GM23338 (cell line): Measurements from ENCODE around the gene IFI35. TPM values are rescaled to one million over a fixed set of nuclear protein-coding genes. Genes with fewer than 3 reads are reported as not detected.

Experiments
- ATAC-seq: fragments of 200-7000 bp; cut with Tn5 transposase; 3 replicates; pipeline ENCODE4 v1.9.1; 2020
- DNase-seq: peaks from one replicate; pipeline ENCODE4 v3.0.0-alpha.2; 2015; ENCODE audit warnings: low spot score
- H2AFZ ChIP-seq: fragments of 200-600 bp; sonication (generic); 2 replicates; pipeline ENCODE4 v1.8.0; 2016; ENCODE audit warnings: antibody characterized with exemption, mild to moderate bottlenecking, moderate library complexity
- H3F3A ChIP-seq: fragments of 200-600 bp; sonication (generic); replicated peaks from 2 replicates; pipeline ENCODE4 v1.8.0; 2017; ENCODE audit warnings: antibody characterized with exemption, mixed run types, low read depth
- H3K27ac ChIP-seq: fragments of 200-600 bp; sonication (generic); 2 replicates; pipeline ENCODE4 v1.6.1; 2016; ENCODE audit warnings: low read depth
- H3K27me3 ChIP-seq: fragments of 200-600 bp; sonication (generic); 2 replicates; pipeline ENCODE4 v1.8.0; 2016; ENCODE audit warnings: mild to moderate bottlenecking, mixed run types, moderate library complexity; ENCODE audit not compliant: insufficient read depth
- H3K36me3 ChIP-seq: fragments of 200-600 bp; sonication (generic); 2 replicates; pipeline ENCODE4 v1.8.0; 2016; ENCODE audit warnings: mild to moderate bottlenecking; ENCODE audit not compliant: insufficient read depth
- H3K4me1 ChIP-seq: fragments of 200-600 bp; sonication (generic); 2 replicates; pipeline ENCODE4 v1.8.0; 2016; ENCODE audit warnings: mild to moderate bottlenecking, moderate library complexity; ENCODE audit not compliant: insufficient read depth
- H3K4me2 ChIP-seq: fragments of 200-600 bp; sonication (generic); 2 replicates; pipeline ENCODE4 v1.7.1; 2017; ENCODE audit warnings: mixed run types
- H3K4me3 ChIP-seq: fragments of 200-600 bp; sonication (generic); 2 replicates; pipeline ENCODE4 v1.6.1; 2016; ENCODE audit warnings: mixed run types
- H3K79me2 ChIP-seq: fragments of 200-600 bp; sonication (generic); replicated peaks from 2 replicates; pipeline ENCODE4 v1.8.0; 2017; ENCODE audit warnings: mild to moderate bottlenecking; ENCODE audit not compliant: insufficient read depth
- H3K9me2 ChIP-seq: fragments of 200-600 bp; sonication (generic); 2 replicates; pipeline ENCODE4 v1.8.0; 2017; ENCODE audit not compliant: insufficient read depth
- H4K20me1 ChIP-seq: fragments of 200-600 bp; sonication (generic); replicated peaks from 2 replicates; pipeline ENCODE4 v1.8.0; 2017; ENCODE audit warnings: mild to moderate bottlenecking; ENCODE audit not compliant: insufficient read depth
- H3K27ac Mint-ChIP-seq: 2 replicates; pipeline ENCODE4 v1.8.0; 2020; ENCODE audit warnings: inconsistent platforms, mild to moderate bottlenecking, moderate library complexity, mixed read lengths
- H3K27me3 Mint-ChIP-seq: 3 replicates; pipeline ENCODE4 v1.8.0; 2022; ENCODE audit warnings: low read depth, mild to moderate bottlenecking, moderate library complexity, mixed read lengths, inconsistent platforms; ENCODE audit not compliant: insufficient read depth, poor library complexity
- H3K36me3 Mint-ChIP-seq: 3 replicates; pipeline ENCODE4 v1.8.0; 2021; ENCODE audit warnings: low read depth, mild to moderate bottlenecking, inconsistent platforms, moderate library complexity, mixed read lengths
- H3K4me1 Mint-ChIP-seq: 3 replicates; pipeline ENCODE4 v1.8.0; 2020; ENCODE audit warnings: mild to moderate bottlenecking, inconsistent platforms, mixed read lengths
- H3K4me3 Mint-ChIP-seq: 3 replicates; pipeline ENCODE4 v1.8.0; 2021; ENCODE audit warnings: moderate library complexity, mild to moderate bottlenecking, inconsistent platforms, mixed read lengths
- H3K9me3 Mint-ChIP-seq: 3 replicates; pipeline ENCODE4 v1.8.0; 2020; ENCODE audit warnings: moderate library complexity, mild to moderate bottlenecking, inconsistent platforms, mixed read lengths
- ETS1 ChIP-seq: IDR thresholded peaks from 2 replicates; pipeline ENCODE4 v1.6.1; 2016; ENCODE audit warnings: antibody characterized with exemption
- JUNB ChIP-seq: IDR thresholded peaks from one replicate; pipeline ENCODE4 v1.6.1; 2016; ENCODE audit warnings: antibody characterized with exemption; ENCODE audit not compliant: unreplicated experiment
- NANOG ChIP-seq: IDR thresholded peaks from 2 replicates; pipeline ENCODE4 v1.6.1; 2016; ENCODE audit warnings: antibody characterized with exemption, borderline replicate concordance
- POLR2AphosphoS5 ChIP-seq: IDR thresholded peaks from 2 replicates; pipeline ENCODE4 v1.6.1; 2016; ENCODE audit warnings: antibody characterized with exemption, low read depth
- polyA plus RNA-seq: library from polyadenylated mRNA; unstranded; fragments of >200 nt; fragmentation: Nextera tagmentation; extraction: Ambion mirVana; gene quantifications from 2 replicates; pipeline ENCODE4 v1.2.1, GENCODE V29; 2016
- total RNA-seq: library from RNA; depleted of rRNA; stranded (reverse); fragments of >200 nt; shearing (Covaris generic); gene quantifications from 2 replicates; pipeline ENCODE4 v1.2.3, GENCODE V29; 2014
- TF ChIP-seq, protein P1 (sequence below): IDR thresholded peaks from one replicate; pipeline ENCODE4 v1.6.1; 2018; ENCODE audit warnings: antibody characterized with exemption; ENCODE audit not compliant: unreplicated experiment

Gene IFI35
- total and polyA plus RNA-seq, 2 experiments from 2014 or later: 1.8 to 2.3 TPM

- H3K9me2 ChIP-seq: no peaks in the 10 kb centered on the region
- TF ChIP-seq JUNB (no peak), POLR2AphosphoS5 (no peak), ETS1 (no peak), NANOG (no peak)
- Mint-ChIP-seq H3K4me3 (no peak overlapping the region), H3K27ac (no peak overlapping the region), H3K4me1 (peaks cover 10% of the 10 kb centered on the region), H3K9me3 (no peaks in the 10 kb centered on the region; the same call in 2 of the 3 replicates), H3K36me3 (peaks cover 47% of the 10 kb centered on the region), H3K27me3 (peaks cover 12% of the 10 kb centered on the region)
- ATAC-seq: no peak
- H3K27me3 ChIP-seq: no peaks in the 10 kb centered on the region
- H3K79me2 ChIP-seq: peaks cover 33% of the 10 kb centered on the region
- H3K27ac ChIP-seq: no peak overlapping the region
- H3F3A ChIP-seq: peaks cover 4% of the 10 kb centered on the region; the same call in 1 of the 2 replicates
- H3K4me3 ChIP-seq: no peak overlapping the region
- no peak overlapping the region for H3K4me2 ChIP-seq
- peaks cover 6% of the 10 kb centered on the region; the same call in 1 of the 2 replicates for H3K4me1 ChIP-seq
- DNase-seq: no peak
- H2AFZ ChIP-seq: no peak overlapping the region
- 0 out of 2 replicates have a peak, but pooled peaks cover 4% of the 10 kb centered on the region for H4K20me1 ChIP-seq
- H3K36me3 ChIP-seq: peaks cover 23% of the 10 kb centered on the region
Observed at GRCh38 chr17:42985225-42985624, 21.4 kb upstream of the IFI35 start.

GRCh38 chr17:42989141-42989540 is 17.4 kb upstream of the IFI35 start:
- H3K36me3 Mint-ChIP-seq: peaks cover 72% of the 10 kb centered on the region
- no peaks in the 10 kb centered on the region for H3K27me3 Mint-ChIP-seq
- H3K4me1 Mint-ChIP-seq: no peaks in the 10 kb centered on the region
- TF ChIP-seq, protein P1, sequence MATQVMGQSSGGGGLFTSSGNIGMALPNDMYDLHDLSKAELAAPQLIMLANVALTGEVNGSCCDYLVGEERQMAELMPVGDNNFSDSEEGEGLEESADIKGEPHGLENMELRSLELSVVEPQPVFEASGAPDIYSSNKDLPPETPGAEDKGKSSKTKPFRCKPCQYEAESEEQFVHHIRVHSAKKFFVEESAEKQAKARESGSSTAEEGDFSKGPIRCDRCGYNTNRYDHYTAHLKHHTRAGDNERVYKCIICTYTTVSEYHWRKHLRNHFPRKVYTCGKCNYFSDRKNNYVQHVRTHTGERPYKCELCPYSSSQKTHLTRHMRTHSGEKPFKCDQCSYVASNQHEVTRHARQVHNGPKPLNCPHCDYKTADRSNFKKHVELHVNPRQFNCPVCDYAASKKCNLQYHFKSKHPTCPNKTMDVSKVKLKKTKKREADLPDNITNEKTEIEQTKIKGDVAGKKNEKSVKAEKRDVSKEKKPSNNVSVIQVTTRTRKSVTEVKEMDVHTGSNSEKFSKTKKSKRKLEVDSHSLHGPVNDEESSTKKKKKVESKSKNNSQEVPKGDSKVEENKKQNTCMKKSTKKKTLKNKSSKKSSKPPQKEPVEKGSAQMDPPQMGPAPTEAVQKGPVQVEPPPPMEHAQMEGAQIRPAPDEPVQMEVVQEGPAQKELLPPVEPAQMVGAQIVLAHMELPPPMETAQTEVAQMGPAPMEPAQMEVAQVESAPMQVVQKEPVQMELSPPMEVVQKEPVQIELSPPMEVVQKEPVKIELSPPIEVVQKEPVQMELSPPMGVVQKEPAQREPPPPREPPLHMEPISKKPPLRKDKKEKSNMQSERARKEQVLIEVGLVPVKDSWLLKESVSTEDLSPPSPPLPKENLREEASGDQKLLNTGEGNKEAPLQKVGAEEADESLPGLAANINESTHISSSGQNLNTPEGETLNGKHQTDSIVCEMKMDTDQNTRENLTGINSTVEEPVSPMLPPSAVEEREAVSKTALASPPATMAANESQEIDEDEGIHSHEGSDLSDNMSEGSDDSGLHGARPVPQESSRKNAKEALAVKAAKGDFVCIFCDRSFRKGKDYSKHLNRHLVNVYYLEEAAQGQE: no peak
- TF ChIP-seq JUNB: no peak
- Histone ChIP-seq H3K9me2 (no peaks in the 10 kb centered on the region), H3K36me3 (peaks cover 30% of the 10 kb centered on the region), H2AFZ (no peak overlapping the region), H3K4me1 (no peaks in the 10 kb centered on the region), H3K27me3 (no peaks in the 10 kb centered on the region), H3F3A (0 out of 2 replicates have a peak, but pooled peaks cover 4% of the 10 kb centered on the region), H4K20me1 (no peaks in the 10 kb centered on the region), H3K79me2 (peaks cover 4% of the 10 kb centered on the region; the same call in 1 of the 2 replicates), H3K4me3 (no peak overlapping the region), H3K4me2 (no peak overlapping the region), H3K27ac (no peak overlapping the region)
- ATAC-seq (no peak), DNase-seq (no peak)
- H3K9me3 Mint-ChIP-seq: no peaks in the 10 kb centered on the region; the same call in 2 of the 3 replicates
- no peak overlapping the region for H3K27ac Mint-ChIP-seq
- H3K4me3 Mint-ChIP-seq: no peak overlapping the region
